Measurements from ENCODE around the gene NDUFB10.
"Not testable (repeated sequence)": the region's sequence is repeated elsewhere in the genome, so short reads cannot be mapped to it uniquely, and the experiment has no call there.

The NDUFB10 gene

GRCh38 chr16:1959269-1960039 lies at the start of gene NDUFB10:
TSS of gene NDUFB10 (plus strand) at chr16:1959538. CDS start at chr16:1959625, 87 bp downstream.
- peak; percentile 85 for DNase-seq (ENCODE audit: low read depth)

- no peak for DNase-seq (ENCODE audit: low read depth)
These were observed 49.6 kb upstream of the NDUFB10 start for GRCh38 chr16:1909561-1910231.

GRCh38 chr16:1911467-1912214 lies 47.7 kb upstream of the NDUFB10 start:
- no peak for DNase-seq (ENCODE audit: low read depth)

GRCh38 chr16:1912215-1912543 lies 47.2 kb upstream of the NDUFB10 start:
- DNase-seq (ENCODE audit: low read depth): no peak

GRCh38 chr16:1913327-1914083 lies 45.8 kb upstream of the NDUFB10 start:
- no peak for DNase-seq (ENCODE audit: low read depth)

GRCh38 chr16:1914084-1914608 lies 45.2 kb upstream of the NDUFB10 start:
- no peak for DNase-seq (ENCODE audit: low read depth)

GRCh38 chr16:1914988-1915387 lies 44.4 kb upstream of the NDUFB10 start:
- no peak for DNase-seq (ENCODE audit: low read depth)

- DNase-seq (ENCODE audit: low read depth): no peak
These were observed 43.4 kb upstream of the NDUFB10 start for GRCh38 chr16:1915732-1916639.

GRCh38 chr16:1916640-1916990 lies 42.7 kb upstream of the NDUFB10 start:
- no peak for DNase-seq (ENCODE audit: low read depth)

GRCh38 chr16:1917056-1917664 lies 42.2 kb upstream of the NDUFB10 start:
- no peak for DNase-seq (ENCODE audit: low read depth)

GRCh38 chr16:1917665-1918350 lies 41.5 kb upstream of the NDUFB10 start:
- DNase-seq (ENCODE audit: low read depth): no peak

GRCh38 chr16:1918351-1919326 lies 40.7 kb upstream of the NDUFB10 start, which contains the start of gene HS3ST6:
TSS of gene HS3ST6 (minus strand) at chr16:1918415. CDS start at chr16:1918323, 92 bp downstream.
- no peak for DNase-seq (ENCODE audit: low read depth)

- DNase-seq (ENCODE audit: low read depth): no peak
These were observed 39.9 kb upstream of the NDUFB10 start for GRCh38 chr16:1919327-1919998.

- not testable (repeated sequence) for DNase-seq (ENCODE audit: low read depth)
These were observed 39.2 kb upstream of the NDUFB10 start for GRCh38 chr16:1920122-1920521.

- no peak for DNase-seq (ENCODE audit: low read depth)
These were observed 38.6 kb upstream of the NDUFB10 start for GRCh38 chr16:1920727-1921171.

- no peak for DNase-seq (ENCODE audit: low read depth)
These were observed 37.0 kb upstream of the NDUFB10 start for GRCh38 chr16:1922357-1922756.

GRCh38 chr16:1923299-1924034 lies 35.9 kb upstream of the NDUFB10 start:
- DNase-seq (ENCODE audit: low read depth): no peak
